HG02678 (cell line): ENCODE measurements around the gene ZCCHC7.

Source experiments
- ATAC-seq: cut with Tn5 transposase; IDR thresholded peaks from one replicate; pipeline ENCODE4 v1.9.1; 2021; ENCODE audit warnings: mild to moderate bottlenecking, moderate library complexity; ENCODE audit not compliant: unreplicated experiment

The ZCCHC7 gene

GRCh38 chr9:37243588-37244345, 123.4 kb downstream of the ZCCHC7 start:
- ATAC-seq = no peak

- ATAC-seq = no peak
These were observed 126.5 kb downstream of the ZCCHC7 start for GRCh38 chr9:37246826-37247225.

- ATAC-seq = no peak
These were observed 128.3 kb downstream of the ZCCHC7 start for GRCh38 chr9:37248651-37249163.

- peak; percentile 66 for ATAC-seq
These were observed 131.1 kb downstream of the ZCCHC7 start for GRCh38 chr9:37251452-37251851.

- no peak for ATAC-seq
These were observed 133.1 kb downstream of the ZCCHC7 start for GRCh38 chr9:37253377-37253937.

GRCh38 chr9:37255187-37255586, 134.8 kb downstream of the ZCCHC7 start:
- ATAC-seq = no peak

GRCh38 chr9:37255944-37256862, 135.8 kb downstream of the ZCCHC7 start:
- no peak for ATAC-seq

- no peak for ATAC-seq
These were observed 139.6 kb downstream of the ZCCHC7 start for GRCh38 chr9:37259951-37260350.

- no peak for ATAC-seq
These were observed 142.0 kb downstream of the ZCCHC7 start for GRCh38 chr9:37262410-37262809.

- ATAC-seq = no peak
These were observed 144.2 kb downstream of the ZCCHC7 start for GRCh38 chr9:37264539-37264938.

- no peak for ATAC-seq
These were observed 146.3 kb downstream of the ZCCHC7 start for GRCh38 chr9:37266630-37267029.

- no peak for ATAC-seq
These were observed 148.8 kb downstream of the ZCCHC7 start for GRCh38 chr9:37269221-37269620.

GRCh38 chr9:37271679-37272078, 151.3 kb downstream of the ZCCHC7 start:
- no peak for ATAC-seq

GRCh38 chr9:37273595-37273994, 153.2 kb downstream of the ZCCHC7 start:
- ATAC-seq = no peak

GRCh38 chr9:37281541-37281940, 161.2 kb downstream of the ZCCHC7 start:
- ATAC-seq = no peak

GRCh38 chr9:37283730-37284325, 163.5 kb downstream of the ZCCHC7 start:
- peak; percentile 56 for ATAC-seq

GRCh38 chr9:37284636-37285035, 164.3 kb downstream of the ZCCHC7 start:
- ATAC-seq = no peak

- ATAC-seq = no peak
These were observed 166.3 kb downstream of the ZCCHC7 start for GRCh38 chr9:37286530-37287175.

- no peak for ATAC-seq
These were observed 166.9 kb downstream of the ZCCHC7 start for GRCh38 chr9:37287317-37287716.

- ATAC-seq = no peak
These were observed 169.3 kb downstream of the ZCCHC7 start for GRCh38 chr9:37289631-37290030.
